Parathyroid adenoma (tissue), 2 donors: ENCODE data around the gene TSPEAR.

Source experiments
- H2AFZ ChIP-seq: fragments of 300-600 bp; sonication (generic); one replicate; pipeline ENCODE4 v1.7.0; 2017; ENCODE audit warnings: antibody characterized with exemption, mild to moderate bottlenecking
- H3K27ac ChIP-seq: fragments of 300-600 bp; sonication (generic); one replicate; pipeline ENCODE4 v1.7.0; 2017
- H3K27me3 ChIP-seq: fragments of 300-600 bp; sonication (generic); one replicate; pipeline ENCODE4 v1.7.0; 2017; ENCODE audit warnings: low read length; ENCODE audit not compliant: control insufficient read depth, insufficient read depth
- H3K36me3 ChIP-seq: fragments of 300-600 bp; sonication (generic); one replicate; pipeline ENCODE4 v1.7.0; 2017; ENCODE audit warnings: low read length; ENCODE audit not compliant: control insufficient read depth, insufficient read depth
- H3K4me1 ChIP-seq: fragments of 300-600 bp; sonication (generic); one replicate; pipeline ENCODE4 v1.7.0; 2017; ENCODE audit warnings: control low read depth
- H3K4me2 ChIP-seq: fragments of 300-600 bp; sonication (generic); one replicate; pipeline ENCODE4 v1.7.0; 2017; ENCODE audit warnings: low read length
- H3K4me3 ChIP-seq: fragments of 300-600 bp; sonication (generic); one replicate; pipeline ENCODE4 v1.7.0; 2017; ENCODE audit warnings: low read depth, low read length
- H3K79me2 ChIP-seq: fragments of 300-600 bp; sonication (generic); one replicate; pipeline ENCODE4 v1.7.0; 2017; ENCODE audit warnings: control low read depth
- H3K9ac ChIP-seq: fragments of 300-600 bp; sonication (generic); one replicate; pipeline ENCODE4 v1.7.0; 2017; ENCODE audit warnings: mild to moderate bottlenecking
- H3K9me3 ChIP-seq: fragments of 300-600 bp; sonication (generic); one replicate; pipeline ENCODE4 v1.7.0; 2017; ENCODE audit warnings: low read length; ENCODE audit not compliant: control insufficient read depth
- CTCF ChIP-seq: fragments of 300-600 bp; sonication (generic); IDR thresholded peaks from one replicate; pipeline ENCODE4 v1.7.0; 2017; ENCODE audit warnings: antibody characterized with exemption, mild to moderate bottlenecking
- donor health status: primary hyperparathyroidism.

The TSPEAR gene

GRCh38 chr21:44625756-44626155, 85.6 kb downstream of the TSPEAR start:
- Histone ChIP-seq H3K27me3 (no peaks in the 10 kb centered on the region), H2AFZ (no peak overlapping the region), H3K27ac (no peak overlapping the region), H3K9ac (no peak overlapping the region), H3K4me2 (no peak overlapping the region), H3K36me3 (no peaks in the 10 kb centered on the region), H3K4me1 (no peaks in the 10 kb centered on the region), H3K9me3 (no peaks in the 10 kb centered on the region), H3K79me2 (no peaks in the 10 kb centered on the region), H3K4me3 (no peak overlapping the region)
- TF ChIP-seq CTCF: no peak

- TF ChIP-seq CTCF: no peak
- no peak overlapping the region for H3K27ac ChIP-seq
- H2AFZ ChIP-seq: no peak overlapping the region
- no peak overlapping the region for H3K9ac ChIP-seq
- H3K4me2 ChIP-seq: no peak overlapping the region
- no peaks in the 10 kb centered on the region for H3K9me3 ChIP-seq
- no peaks in the 10 kb centered on the region for H3K79me2 ChIP-seq
- H3K4me3 ChIP-seq: no peak overlapping the region
- no peaks in the 10 kb centered on the region for H3K4me1 ChIP-seq
- H3K27me3 ChIP-seq: no peaks in the 10 kb centered on the region
- H3K36me3 ChIP-seq: no peaks in the 10 kb centered on the region
Observed at GRCh38 chr21:44623575-44623974, 87.8 kb downstream of the TSPEAR start.

GRCh38 chr21:44619886-44620285, 91.5 kb downstream of the TSPEAR start:
- Histone ChIP-seq H3K4me3 (no peak overlapping the region), H3K27me3 (no peaks in the 10 kb centered on the region), H3K79me2 (no peaks in the 10 kb centered on the region), H3K27ac (no peak overlapping the region), H3K4me1 (no peaks in the 10 kb centered on the region), H3K9me3 (no peaks in the 10 kb centered on the region), H2AFZ (no peak overlapping the region), H3K4me2 (no peak overlapping the region), H3K36me3 (no peaks in the 10 kb centered on the region), H3K9ac (no peak overlapping the region)
- no peak for TF ChIP-seq CTCF

- no peak overlapping the region for H3K4me2 ChIP-seq
- no peaks in the 10 kb centered on the region for H3K4me1 ChIP-seq
- no peak for TF ChIP-seq CTCF
- no peak overlapping the region for H2AFZ ChIP-seq
- no peaks in the 10 kb centered on the region for H3K79me2 ChIP-seq
- no peak overlapping the region for H3K9ac ChIP-seq
- no peaks in the 10 kb centered on the region for H3K36me3 ChIP-seq
- no peak overlapping the region for H3K4me3 ChIP-seq
- H3K27ac ChIP-seq: no peak overlapping the region
- no peaks in the 10 kb centered on the region for H3K27me3 ChIP-seq
- H3K9me3 ChIP-seq: no peaks in the 10 kb centered on the region
Observed at GRCh38 chr21:44618909-44619308, 92.5 kb downstream of the TSPEAR start.

GRCh38 chr21:44618504-44618903, 92.9 kb downstream of the TSPEAR start:
- Histone ChIP-seq H3K9ac (no peak overlapping the region), H3K9me3 (no peaks in the 10 kb centered on the region), H3K27me3 (no peaks in the 10 kb centered on the region), H3K36me3 (no peaks in the 10 kb centered on the region), H3K79me2 (no peaks in the 10 kb centered on the region), H2AFZ (no peak overlapping the region), H3K4me1 (no peaks in the 10 kb centered on the region), H3K4me2 (no peak overlapping the region), H3K27ac (no peak overlapping the region), H3K4me3 (no peak overlapping the region)
- no peak for TF ChIP-seq CTCF
